HG02870 (cell line): ENCODE results near the gene TP73.

Experiments
- ATAC-seq: cut with Tn5 transposase; IDR thresholded peaks from one replicate; pipeline ENCODE4 v1.9.1; 2021; ENCODE audit warnings: mild to moderate bottlenecking, moderate library complexity; ENCODE audit not compliant: unreplicated experiment

TP73 gene

DNA sequence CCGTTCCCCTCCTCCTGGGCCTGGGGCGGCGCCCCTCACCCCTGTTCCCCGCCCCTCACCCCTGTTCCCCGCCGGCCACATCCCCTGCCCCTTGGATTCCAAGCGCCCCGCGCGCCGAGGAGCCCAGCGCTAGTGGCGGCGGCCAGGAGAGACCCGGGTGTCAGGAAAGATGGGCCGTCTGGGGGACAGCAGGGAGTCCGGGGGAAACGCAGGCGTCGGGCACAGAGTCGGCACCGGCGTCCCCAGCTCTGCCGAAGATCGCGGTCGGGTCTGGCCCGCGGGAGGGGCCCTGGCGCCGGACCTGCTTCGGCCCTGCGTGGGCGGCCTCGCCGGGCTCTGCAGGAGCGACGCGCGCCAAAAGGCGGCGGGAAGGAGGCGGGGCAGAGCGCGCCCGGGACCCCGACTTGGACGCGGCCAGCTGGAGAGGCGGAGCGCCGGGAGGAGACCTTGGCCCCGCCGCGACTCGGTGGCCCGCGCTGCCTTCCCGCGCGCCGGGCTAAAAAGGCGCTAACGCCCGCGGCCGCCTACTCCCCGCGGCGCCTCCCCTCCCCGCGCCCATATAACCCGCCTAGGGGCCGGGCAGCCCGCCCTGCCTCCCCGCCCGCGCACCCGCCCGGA lies at the start of gene TP73:
TSS of gene TP73 (plus strand) at position 587 of the 618 bp plus-strand sequence. CDS start 29,850 bp downstream, outside the sequence.
- no peak for ATAC-seq

DNA sequence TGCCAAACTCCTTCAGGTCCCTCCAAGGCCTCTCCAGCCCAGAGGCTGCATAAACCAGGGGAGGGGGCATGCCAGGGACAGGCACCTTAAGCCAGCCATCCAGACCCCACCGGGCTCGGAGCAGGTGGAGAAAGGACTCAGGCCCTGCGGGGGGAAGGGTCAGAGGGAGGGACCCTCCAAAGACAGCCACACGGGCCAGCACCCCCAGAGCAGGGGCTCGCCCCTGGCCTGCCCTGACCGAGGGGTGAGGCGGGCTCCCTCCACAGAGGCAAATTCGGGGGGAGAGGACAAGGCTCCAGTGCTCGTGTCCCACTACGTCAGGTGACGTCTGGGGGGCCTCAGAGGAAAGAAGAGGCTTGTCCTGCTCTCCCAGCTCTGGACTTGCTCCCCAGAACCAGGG lies 49.2 kb upstream of the TP73 start:
- ATAC-seq: no peak

DNA sequence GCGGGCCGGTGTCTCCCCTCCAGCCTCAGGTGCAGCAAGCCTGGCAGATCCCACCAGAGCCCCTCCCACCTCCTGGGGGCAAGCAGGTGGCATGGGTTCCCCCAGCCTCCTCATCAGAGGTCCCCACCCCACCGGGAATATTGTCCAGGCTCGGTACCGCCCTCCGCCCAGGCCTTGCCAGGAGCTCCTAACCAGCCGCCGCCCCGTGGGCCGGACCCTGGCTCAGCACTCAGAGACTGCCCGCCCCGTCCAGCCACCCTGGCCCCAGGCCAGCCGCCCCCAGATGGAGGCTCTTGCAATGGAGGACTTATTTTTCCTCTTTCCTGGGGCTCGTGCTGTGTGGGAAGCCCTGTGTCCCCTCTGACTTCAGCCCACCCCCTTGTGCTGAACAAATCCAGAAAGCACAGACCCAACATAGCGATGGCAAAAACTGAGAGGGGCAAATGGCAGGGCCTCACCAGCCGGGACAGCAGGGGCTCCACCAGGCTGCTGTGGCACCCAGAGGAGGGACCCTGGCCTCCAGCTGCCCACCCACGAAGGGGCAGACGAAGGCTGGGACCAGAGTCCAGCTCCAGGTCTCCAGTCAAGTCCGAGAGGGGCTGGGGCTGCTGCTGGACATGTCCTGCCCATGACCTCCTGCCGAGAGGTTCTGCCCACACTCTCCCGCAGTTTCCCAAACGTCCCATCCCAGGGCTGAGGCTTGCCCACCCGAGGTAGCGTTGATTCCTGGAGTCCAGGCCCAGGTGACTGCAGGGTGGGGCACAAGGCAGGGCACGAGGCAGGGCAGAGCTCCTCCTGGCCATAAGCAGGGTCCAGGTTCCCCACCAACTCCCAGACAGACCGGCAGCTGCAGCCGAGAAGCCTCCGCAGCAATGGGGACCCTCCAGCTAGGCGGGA lies 48.5 kb upstream of the TP73 start:
- ATAC-seq: no peak

DNA sequence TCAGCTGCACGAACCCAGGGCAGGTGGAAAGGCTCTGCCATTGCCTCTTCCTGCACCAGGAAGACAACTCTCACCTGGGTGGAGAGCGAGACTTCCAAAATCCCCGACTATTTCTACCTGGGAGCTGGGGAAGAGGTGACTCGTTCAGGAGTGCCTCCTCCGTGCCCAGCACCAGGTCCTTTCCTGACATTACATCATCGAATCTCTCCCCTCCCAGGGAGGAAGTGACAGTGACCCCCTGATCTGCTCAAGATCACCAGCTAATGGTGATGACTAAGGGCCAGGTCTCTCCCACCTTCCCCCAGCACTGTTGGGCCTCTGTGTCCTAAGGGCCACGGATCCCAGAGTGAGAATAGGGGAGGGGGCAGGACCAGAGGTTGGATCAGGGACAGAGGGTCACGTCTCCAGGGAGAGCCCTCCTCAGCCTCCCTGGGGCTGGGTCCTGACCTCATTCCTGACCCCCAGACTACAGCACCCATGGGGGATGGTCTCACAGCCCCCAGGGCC lies 47.8 kb upstream of the TP73 start:
- no peak for ATAC-seq

DNA sequence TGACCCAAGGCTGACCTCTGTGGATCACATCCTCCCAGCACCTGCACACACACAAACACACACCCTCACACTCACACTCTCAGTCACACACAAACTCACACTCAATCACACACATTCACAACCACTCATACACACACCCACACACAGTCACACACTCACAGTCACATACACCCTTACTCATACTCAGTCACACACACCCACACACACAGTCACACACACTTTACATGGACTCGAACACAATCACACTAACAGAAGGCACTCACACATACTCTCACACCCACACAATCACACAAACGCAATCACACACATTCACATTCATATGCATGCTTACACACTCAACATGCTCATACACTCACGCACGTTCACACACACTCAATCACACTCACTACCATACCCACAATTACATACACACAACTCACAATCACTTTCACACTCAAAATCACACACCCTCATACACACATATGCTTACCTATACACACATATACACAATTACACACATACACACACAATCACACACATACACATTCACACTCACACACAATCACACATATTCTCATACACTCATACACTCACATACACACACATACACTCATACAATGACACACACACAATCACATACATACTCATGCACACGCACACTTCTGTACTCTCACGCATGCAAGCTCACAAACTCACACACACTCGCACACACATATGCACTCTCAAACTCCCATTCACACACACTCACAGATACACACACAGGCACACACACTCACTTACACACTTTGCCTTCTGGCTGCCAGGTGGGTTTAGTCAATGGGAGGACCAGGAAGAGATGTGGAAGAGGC lies 47.1 kb upstream of the TP73 start:
- ATAC-seq: no peak

DNA sequence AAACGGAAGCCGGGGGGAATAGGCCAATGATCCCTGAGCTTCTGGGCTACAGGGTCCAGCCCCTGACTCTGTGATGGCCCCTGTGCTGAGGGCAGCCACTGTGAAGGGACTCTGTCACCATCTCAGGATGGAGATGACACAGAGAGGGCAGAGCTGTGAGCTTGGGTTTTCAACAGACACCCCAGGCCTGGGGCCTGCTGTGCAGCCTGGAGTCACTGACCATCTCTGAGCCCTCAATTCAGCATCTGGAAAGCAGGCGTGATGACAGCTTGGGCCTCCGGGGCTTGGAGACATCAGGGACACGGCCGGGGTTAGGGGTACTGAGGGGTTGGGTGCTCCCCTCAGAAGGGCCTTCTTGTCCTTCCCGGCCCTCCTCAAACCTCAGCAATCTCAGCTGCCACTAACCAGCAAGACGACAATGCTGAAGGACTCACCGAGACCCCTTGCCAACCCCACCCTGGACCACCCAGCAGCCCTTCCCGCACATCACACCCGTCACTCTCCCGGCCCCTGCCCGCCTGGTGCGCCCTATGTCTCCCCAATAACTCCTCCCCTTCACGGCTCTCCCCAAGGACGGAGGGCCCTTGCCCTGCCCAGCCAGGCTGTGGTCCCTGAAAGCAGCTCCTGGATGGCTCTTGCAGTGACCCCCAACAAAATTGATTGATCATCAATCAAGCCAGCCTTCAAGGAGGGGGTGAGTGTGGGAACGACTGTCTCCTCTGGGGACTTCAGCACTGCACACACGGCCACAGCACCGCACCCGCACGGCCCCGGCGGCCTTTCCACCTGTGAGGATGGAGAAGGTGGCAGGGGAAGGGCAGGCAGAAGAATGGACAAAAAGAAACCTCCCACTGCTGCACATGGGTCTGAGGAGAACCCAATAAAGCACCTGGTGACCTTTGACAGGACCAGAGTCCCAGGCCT lies 45.3 kb upstream of the TP73 start:
- ATAC-seq: no peak

DNA sequence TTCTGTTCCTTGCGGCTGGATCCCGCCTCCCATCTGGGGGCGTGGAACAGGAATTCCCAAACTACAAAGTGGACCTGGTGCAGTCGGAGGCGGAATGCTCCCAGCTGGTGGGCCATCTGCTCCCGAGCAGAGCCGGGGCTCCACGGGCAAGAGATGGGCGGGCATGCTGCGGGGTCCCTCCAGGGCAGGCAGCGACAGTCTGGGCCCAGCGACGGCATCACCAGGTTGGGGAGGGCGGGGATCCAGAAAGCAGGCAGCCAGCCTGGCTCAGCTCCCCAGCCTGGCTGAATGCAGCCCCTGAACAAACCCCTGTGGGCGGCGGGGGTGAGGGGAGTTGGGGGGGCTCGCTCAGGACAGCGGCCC lies 44.6 kb upstream of the TP73 start:
- no peak for ATAC-seq

DNA sequence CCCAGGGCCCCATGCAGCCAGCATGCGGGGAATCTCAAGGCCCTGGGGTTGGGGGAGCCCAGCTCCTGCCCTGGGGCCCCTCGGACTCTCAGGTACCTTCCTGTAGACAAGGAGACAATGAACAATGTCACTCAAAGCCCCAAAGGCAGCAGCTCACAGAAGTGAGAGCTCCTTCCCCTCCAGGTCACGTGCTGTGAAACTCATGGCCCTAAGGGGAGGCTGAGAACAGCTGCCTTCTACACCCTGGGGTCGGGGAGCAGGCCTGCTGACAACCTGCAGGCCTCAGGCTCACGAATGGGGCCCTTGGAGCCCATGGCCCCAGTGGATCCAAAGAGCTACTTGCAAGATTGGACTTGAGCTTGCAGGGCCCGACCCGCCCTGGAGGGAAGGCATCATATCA lies 44.2 kb upstream of the TP73 start:
- no peak for ATAC-seq

DNA sequence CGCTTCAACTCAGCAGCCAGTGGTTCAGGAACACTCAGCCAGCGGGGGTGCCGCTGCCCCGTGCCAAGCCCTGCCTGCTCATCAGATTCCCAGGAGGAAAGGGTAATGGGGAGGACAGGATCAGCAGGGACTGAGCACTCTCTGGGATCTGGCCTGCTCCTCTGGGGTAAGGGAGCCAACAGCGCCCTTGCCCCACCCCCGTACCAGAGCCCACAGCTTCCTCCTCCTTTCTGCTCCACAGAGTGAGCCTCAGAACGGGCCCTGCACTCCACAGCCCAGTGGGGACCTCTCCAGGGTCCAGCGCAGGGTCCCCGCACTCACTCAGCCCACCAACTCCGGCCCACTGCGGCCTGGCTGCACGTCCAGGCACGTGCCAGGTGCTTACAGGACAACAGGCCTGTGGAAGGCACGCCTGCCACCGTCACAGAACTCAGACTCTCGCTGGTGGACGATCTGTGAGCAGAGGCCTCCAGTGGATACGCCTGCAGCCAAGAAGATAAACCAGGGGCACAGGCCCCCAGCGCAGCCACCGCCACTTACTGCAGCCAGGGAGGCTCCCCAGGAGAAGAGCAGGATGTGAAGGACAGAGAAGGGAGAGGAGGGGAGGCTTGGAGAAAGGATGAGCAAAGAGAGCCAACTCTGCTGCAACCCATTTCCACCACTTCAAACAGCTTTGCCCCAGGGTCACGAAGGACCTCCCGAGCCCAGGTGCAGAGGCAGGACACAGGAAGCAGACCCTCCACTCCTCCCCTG lies 43.1 kb upstream of the TP73 start:
- ATAC-seq: no peak

DNA sequence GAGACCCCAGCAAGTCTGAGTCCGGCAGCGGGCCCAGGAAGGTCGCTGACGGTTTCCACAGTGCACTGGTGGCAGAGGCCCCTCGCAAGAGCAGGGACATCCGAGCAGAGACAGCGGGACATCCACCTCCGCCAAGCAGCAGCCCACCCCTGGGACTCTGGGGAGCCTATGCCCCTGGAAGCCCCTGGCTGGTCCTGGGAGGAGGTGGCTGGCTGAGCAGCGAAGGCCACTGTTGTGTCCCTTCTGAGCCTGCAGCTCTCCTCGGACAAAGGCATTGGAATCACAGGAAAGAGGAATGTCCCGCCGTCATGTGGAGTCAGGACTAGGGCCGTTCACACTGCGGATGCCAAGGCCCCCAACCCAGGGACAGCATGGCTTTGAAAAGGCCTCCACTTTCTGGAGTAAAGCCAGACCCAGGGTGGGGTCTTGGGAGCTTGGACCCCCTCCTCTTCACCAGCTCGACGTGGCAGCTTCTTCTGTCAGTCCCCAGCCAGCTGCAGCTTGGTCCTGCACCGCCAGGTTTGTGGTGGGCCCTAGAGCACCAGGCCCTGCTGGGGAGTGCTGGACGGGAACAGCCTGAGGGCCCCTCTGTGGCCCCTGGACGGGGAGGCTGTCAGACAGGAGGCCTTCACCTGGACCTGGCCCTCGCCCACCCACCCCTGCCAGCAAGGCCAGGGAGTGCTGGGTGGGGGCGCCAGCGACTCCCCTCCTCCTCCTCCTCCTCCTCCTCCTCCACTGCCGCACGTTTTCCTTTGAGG lies 42.4 kb upstream of the TP73 start:
- no peak for ATAC-seq

DNA sequence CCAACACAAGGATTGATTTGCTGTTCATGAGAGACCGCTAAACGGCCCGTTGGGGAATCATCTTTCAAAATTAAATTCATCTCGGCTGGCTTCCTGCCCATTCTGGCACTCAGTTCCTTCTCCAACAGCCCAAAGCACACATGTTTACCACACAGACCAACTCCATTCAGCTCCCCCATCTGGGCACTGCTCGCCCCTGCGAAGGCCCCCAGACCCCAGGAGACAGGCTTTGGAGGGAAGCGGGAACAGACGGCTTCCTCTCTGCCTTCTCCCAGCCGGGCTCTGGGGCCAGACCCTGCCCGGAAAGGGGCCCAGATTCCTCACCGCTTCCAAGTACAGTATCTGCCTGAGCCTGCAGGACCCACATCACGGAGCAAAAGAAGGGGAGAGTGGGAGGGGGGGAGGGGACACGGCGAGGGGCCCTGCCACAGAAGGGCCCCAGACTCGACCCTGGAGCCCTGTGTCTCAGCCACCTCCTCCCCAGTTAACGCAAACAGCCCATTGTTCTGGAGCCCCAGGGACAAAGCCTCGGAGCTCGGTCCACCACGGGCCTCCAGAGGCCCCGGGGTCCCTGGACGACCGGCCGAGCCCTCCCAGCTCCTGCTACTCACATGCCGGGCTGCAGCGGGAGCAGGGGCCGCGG lies 41.7 kb upstream of the TP73 start:
- ATAC-seq: no peak

DNA sequence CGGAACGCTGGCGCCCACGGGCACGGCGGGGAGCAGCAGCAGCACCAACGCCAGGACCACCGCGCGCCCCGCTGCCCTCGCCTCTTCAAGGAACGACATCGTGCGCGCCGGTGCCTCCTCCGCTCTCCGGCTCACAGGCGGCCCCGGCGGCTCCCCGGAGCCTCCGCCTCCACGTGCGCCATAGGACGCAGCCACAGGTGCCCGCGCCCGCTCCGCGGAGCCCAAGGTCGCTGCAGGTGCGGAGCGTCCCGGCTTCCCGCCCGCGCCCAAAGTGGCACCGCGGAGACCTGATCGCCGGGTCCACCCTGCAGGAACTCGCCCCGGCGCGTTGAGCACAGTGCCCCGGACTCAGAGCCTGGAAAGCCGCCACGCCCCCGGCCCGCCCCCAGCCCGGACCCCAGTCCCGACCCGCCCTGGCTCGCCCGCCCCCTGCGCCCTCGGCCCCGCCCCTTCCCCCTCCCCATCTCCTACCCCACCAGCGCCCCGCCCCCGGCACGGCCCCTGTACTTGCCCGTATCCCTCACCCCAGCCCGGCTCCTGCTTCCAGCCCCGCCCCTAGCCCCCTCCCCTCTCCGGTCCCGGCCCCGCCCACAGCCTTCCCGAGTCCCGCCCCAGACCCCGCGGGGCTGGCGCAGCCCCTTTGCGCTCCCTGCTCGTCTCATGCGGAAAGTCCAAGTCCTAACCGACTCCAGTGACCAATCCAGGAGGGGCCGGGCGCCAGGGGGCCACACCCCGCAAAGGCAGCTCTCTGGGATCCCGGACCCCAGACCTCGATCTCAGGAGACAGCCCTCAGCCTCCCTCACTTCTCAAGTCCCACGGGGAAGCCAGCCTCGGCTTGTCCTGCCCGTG lies 40.9 kb upstream of the TP73 start, which contains the start of gene MEGF6:
TSS of gene MEGF6 (minus strand) at position 339 of the 850 bp plus-strand sequence. CDS start at position 99, 240 bp downstream.
- no peak for ATAC-seq

DNA sequence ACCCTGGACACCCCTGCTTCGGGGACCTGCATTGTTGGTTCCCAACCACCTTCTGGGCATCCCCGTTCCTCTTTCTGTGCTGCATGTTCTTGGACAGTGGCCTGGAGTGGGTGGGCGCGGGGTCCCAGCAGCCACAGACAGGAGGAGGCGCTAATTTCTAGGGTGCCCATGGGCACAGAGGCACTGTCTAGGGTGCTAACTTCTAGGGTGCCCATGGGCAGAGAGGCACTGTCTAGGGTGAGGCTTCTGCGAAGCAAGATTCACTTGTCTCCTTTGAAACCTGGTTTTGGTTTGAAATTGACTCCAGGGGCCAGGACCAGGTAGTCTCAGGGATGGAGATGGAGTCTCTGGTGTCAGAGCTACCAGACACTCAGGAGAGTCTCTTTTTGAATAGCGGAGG lies 40.2 kb upstream of the TP73 start:
- no peak for ATAC-seq

DNA sequence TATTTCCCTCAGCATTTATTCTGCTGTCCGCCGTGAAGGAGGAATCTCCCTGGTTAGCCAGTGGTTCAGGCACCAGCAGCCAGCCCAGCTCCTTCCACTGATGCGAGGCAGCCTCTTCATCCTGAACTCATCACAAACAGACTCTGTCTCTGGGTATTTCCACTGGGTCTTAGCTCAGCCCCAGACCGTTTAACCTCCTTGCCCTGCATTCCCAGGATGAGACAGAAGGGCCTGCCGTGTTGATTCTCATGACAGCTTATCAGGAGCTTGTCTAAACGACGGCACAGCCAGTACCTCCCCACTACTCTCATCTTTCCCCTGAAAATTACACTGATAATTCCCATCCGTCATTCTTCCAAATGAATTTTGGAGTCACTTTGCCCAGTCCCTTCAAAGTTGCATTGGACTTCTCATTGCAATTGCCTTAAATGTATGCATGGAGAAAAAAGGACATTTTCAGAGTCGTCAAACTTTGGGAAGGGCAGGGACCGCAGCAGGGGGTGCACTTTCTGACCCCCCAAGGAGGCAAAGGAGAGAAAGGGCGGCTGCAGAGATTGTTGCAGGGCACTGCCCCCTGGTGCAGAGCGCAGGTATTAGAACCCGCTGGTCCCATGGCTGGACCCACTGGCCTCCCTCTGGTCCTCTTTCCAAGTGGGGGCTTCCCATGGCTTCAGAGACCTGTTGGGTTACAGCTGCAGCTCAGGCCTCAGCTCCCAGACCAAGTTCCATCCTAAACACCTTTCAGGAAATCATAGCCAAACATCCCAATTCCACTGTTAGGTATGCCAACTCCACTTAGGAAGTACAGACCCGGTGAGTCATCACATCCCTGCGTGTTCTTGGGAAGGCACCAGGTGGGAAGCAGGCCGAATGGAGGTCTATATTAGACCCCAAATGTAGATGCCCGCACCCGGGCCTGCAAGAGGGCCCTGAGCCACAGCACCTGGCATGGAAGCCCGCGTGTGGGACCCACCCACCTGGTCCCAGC lies 37.3 kb upstream of the TP73 start:
- ATAC-seq: no peak

DNA sequence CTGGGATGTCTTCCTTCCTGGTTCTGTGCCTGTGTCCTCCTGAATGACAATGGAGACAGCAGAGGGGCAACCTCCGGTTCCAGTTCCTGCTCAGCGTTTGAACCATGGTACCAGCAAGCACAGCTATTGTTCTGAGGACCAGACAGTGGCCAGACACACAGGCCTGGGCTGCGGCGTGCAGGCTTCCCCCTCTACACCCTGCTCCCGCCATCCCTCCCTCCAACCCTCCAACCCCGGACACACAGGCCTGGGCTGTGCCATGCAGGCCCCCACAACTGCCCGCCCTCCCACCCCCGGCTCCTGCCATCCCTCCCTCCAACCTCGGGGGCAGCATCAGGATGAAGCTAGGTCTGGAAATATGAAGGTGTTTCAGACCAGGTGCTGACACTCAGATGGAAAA lies 35.5 kb upstream of the TP73 start:
- ATAC-seq: no peak

DNA sequence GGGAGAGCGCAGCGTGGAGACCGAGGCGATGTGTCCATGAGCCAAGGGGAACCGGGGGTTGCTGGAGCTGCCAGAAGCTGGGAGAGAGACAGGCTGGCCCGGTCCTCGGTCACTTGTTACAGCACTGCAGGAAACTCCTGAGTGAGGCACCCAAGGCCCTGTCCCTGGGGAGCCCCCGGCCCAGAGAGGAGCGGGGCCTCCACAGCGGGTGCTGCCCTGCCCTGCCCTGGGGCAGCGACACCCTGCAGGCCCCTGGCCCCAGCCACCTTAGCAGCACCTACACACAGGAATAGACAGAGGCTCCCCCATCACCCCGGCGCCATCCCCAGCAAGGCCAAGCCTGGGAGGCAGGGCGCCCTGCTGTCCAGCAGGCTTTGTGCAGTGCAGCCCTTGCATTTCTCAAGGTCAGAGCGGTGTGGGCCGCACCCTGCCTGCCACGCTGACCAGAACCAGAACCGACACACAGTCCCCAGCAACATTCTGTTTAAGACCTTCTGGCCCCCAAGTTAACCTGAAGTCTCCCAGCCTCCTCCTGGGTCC lies 34.4 kb upstream of the TP73 start:
- ATAC-seq: no peak
